GM23338 (cell line): ENCODE data around the gene INPP5K.

Experiments
- CREB1 ChIP-seq: fragments of 250-450 bp; sonication (Bioruptor Pico); IDR thresholded peaks from 2 replicates; pipeline ENCODE4 v1.5.0; 2020; ENCODE audit warnings: low read depth, mild to moderate bottlenecking, moderate library complexity
- CTCF ChIP-seq, 2 experiments: fragments of 200-600 bp in 1 of 2; sonication (generic) in 1 of 2; conservative IDR thresholded peaks; 2 replicates each; pipeline versions ENCODE4 v1.5.1 to v1.6.1; 2016 to 2017; ENCODE audit warnings: antibody characterized with exemption in 2 of 2, low read depth in 2 of 2, mild to moderate bottlenecking in 2 of 2, moderate library complexity in 1 of 2
- EZH2 ChIP-seq: fragments of 200-600 bp; sonication (generic); IDR thresholded peaks from one replicate; pipeline ENCODE4 v1.8.0; 2017; ENCODE audit warnings: antibody characterized with exemption, mild to moderate bottlenecking, low read depth; ENCODE audit not compliant: unreplicated experiment
- EZH2phosphoT487 ChIP-seq: fragments of 200-600 bp; sonication (generic); IDR thresholded peaks from one replicate; pipeline ENCODE4 v1.8.1; 2018; ENCODE audit warnings: antibody characterized with exemption; ENCODE audit not compliant: unreplicated experiment
- JUNB ChIP-seq: IDR thresholded peaks from one replicate; pipeline ENCODE4 v1.6.1; 2016; ENCODE audit warnings: antibody characterized with exemption; ENCODE audit not compliant: unreplicated experiment
- NANOG ChIP-seq: IDR thresholded peaks from 2 replicates; pipeline ENCODE4 v1.6.1; 2016; ENCODE audit warnings: antibody characterized with exemption, borderline replicate concordance
- POLR2AphosphoS5 ChIP-seq: IDR thresholded peaks from 2 replicates; pipeline ENCODE4 v1.6.1; 2016; ENCODE audit warnings: antibody characterized with exemption, low read depth
- REST ChIP-seq: IDR thresholded peaks from one replicate; pipeline ENCODE4 v1.6.1; 2018; ENCODE audit warnings: antibody characterized with exemption; ENCODE audit not compliant: unreplicated experiment
- ZNF114 ChIP-seq: fragments of 250-450 bp; sonication (Bioruptor Pico); IDR thresholded peaks from 2 replicates; pipeline ENCODE4 v1.5.0; 2020; ENCODE audit warnings: mild to moderate bottlenecking, moderate library complexity
- ZNF331 ChIP-seq: fragments of 250-450 bp; sonication (Bioruptor Pico); IDR thresholded peaks from 2 replicates; pipeline ENCODE4 v1.5.0; 2020; ENCODE audit warnings: low read depth, mild to moderate bottlenecking, moderate library complexity

DNA sequence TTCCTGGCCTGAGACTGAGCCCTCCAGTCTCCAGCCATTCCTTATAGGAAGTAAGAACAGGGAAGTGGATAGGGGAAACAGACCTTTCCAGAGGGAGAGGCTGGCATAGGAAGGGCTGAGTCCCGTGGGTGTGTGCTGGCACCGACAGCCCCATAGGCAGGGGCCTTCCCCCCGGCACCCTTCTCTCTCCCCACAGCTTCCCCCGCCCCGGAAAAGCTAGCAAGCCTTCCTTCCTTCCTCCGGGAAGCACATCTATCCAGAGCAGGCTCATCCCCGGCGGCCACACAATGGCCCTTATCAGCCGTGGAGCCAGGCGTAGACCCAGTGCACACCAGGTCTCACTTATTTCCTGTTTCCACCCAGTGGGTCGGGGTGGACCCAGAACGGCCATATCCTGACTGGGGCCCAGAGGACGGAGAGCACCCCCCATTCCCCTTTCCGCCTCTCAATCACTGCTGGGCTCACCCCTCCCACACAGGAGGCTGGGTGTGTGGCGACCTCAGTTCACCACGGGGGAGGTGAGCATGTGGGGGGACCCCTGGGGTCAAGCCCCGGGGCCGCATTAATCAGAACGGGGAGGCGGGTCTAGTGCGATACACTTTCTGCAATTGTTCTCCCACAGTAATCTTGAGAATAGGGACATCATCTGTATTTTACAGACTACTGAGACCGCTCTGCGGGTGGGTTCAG lies 23.0 kb downstream of the INPP5K start:
- TF ChIP-seq CTCF (conservative IDR thresholded peaks at IDR 0.05; ENCODE audit: low read depth in 2 of 2) (no peak), POLR2AphosphoS5 (no peak), CREB1 (CRISPR knock-in tag) (no peak), EZH2phosphoT487 (no peak), JUNB (no peak), EZH2 (no peak), REST (no peak), ZNF331 (CRISPR knock-in tag) (no peak), ZNF114 (CRISPR knock-in tag) (no peak), NANOG (no peak)
